Tibial artery (tissue), 4 donors: Measurements from ENCODE around the gene COL25A1.

Source experiments
- DNase-seq, 2 donors: peaks; one replicate each; pipeline ENCODE4 v3.0.0-alpha.2; 2019
- H3K27ac ChIP-seq, 2 donors: fragments of 200-600 bp; sonication (generic) in 1 of 2; 1 replicate in 1 of 2; 2 replicates in 1 of 2; pipeline ENCODE4 v1.5.1; 2018 to 2019; ENCODE audit warnings: mild to moderate bottlenecking in 1 of 2
- H3K27me3 ChIP-seq, 2 donors: fragments of 200-600 bp; sonication (generic) in 1 of 2; one replicate each; pipeline versions ENCODE4 v1.5.1 to v1.6.0; 2016 to 2019
- H3K36me3 ChIP-seq, 3 donors: fragments of 200-600 bp; sonication (generic) in 2 of 3; one replicate each; pipeline ENCODE4 v1.5.1; 2016 to 2019; ENCODE audit warnings: mild to moderate bottlenecking in 2 of 3
- H3K4me1 ChIP-seq, 4 donors: fragments of 200-600 bp; sonication (generic) in 2 of 4; 1 replicate in 3 of 4; 2 replicates in 1 of 4; pipeline ENCODE4 v1.5.1; 2016 to 2019
- H3K4me3 ChIP-seq, 2 donors: fragments of 200-600 bp; sonication (generic) in 1 of 2; 1 replicate in 1 of 2; 2 replicates in 1 of 2; pipeline ENCODE4 v1.5.1; 2018 to 2019; ENCODE audit warnings: mild to moderate bottlenecking in 2 of 2
- H3K9me3 ChIP-seq, 3 donors: fragments of 200-600 bp; sonication (generic) in 1 of 3; one replicate each; pipeline ENCODE4 v1.5.1; 2016 to 2019
- CTCF ChIP-seq, 2 experiments: fragments of 200-600 bp in 1 of 2; fragments of 450-650 bp in 1 of 2; IDR thresholded peaks; one replicate each; pipeline ENCODE4 v1.5.1; 2017 to 2019; ENCODE audit warnings: antibody characterized with exemption in 2 of 2, mild to moderate bottlenecking in 1 of 2, moderate library complexity in 1 of 2
- intact Hi-C: fragments of 100-400 bp; cut with DNase I; formaldehyde crosslinking; loops from one replicate; pipeline ENCODE4 v1.15.0; 2023; ENCODE audit warnings: low total_unique reads

COL25A1 gene

GRCh38 chr4:108950158-108950915, 352.1 kb downstream of the COL25A1 start:
- Histone ChIP-seq H3K27me3 (no peaks in the 10 kb centered on the region), H3K4me3 (no peak overlapping the region), H3K36me3 (no peaks in the 10 kb centered on the region), H3K4me1 (no peaks in the 10 kb centered on the region), H3K9me3 (no peaks in the 10 kb centered on the region), H3K27ac (no peak overlapping the region)
- intact Hi-C loops, result no loop called here
- TF ChIP-seq CTCF (IDR thresholded peaks at IDR 0.05), result no peak
- no peak for DNase-seq

DNA sequence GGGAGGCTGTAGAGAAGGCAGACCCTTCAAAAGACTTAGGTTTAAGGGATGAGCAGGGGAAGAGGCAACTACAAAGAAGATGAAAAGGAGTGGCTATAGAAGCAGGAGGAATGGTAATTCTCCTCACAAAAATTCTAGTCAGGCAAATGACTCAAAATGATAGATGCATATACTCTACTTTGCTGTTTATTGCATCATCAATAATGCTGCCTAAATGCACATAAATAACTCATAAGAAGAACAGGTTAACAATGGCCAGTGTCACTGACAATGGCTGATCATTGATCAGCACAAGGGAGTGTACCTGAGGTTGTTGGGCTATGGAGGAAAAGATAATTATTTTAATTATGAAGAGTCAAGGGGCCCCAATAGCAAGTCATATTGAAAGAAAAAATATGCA, 354.9 kb downstream of the COL25A1 start:
- Histone ChIP-seq H3K36me3 (no peaks in the 10 kb centered on the region), H3K27ac (no peak overlapping the region), H3K27me3 (no peaks in the 10 kb centered on the region), H3K9me3 (no peaks in the 10 kb centered on the region), H3K4me3 (no peak overlapping the region), H3K4me1 (no peaks in the 10 kb centered on the region)
- intact Hi-C loops, result no loop called here
- no peak for TF ChIP-seq CTCF (IDR thresholded peaks at IDR 0.05)
- no peak for DNase-seq

- Histone ChIP-seq H3K4me1 (no peaks in the 10 kb centered on the region), H3K4me3 (no peak overlapping the region), H3K36me3 (no peaks in the 10 kb centered on the region), H3K9me3 (no peaks in the 10 kb centered on the region), H3K27ac (no peak overlapping the region), H3K27me3 (no peaks in the 10 kb centered on the region)
- intact Hi-C loops, result no loop called here
- TF ChIP-seq CTCF (IDR thresholded peaks at IDR 0.05), result no peak
- no peak for DNase-seq
Measured at GRCh38 chr4:108946237-108946636, 356.2 kb downstream of the COL25A1 start.

DNA sequence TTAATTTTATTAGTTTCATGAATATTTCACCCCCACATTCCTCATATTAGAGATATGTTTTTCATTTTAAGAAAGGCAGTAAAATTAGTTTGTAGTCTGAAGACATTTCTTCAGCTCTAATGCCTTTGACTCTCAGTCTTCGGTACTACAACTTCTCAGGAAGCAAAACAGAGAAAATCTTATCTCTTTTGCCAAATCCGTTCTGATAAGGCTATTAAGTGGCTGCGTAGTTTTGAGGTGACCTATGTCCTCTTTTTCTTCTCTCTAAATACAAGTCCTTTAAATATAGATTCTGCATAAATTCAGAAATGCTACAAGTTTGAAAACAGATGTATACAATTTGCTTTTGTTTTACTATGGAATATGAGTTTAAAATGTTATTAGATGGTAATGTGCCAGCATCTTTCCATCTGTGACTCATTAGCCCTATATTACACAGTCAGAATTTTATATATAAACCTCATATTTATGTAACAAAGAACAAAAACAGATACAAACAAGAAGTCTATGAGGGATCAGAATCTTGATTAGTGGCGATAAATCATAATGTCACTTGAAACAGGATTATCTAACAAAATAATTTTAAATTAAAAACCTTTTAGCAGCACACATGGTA, 358.4 kb downstream of the COL25A1 start:
- Histone ChIP-seq H3K36me3 (no peaks in the 10 kb centered on the region), H3K27me3 (no peaks in the 10 kb centered on the region), H3K9me3 (no peaks in the 10 kb centered on the region), H3K4me3 (no peak overlapping the region), H3K4me1 (no peaks in the 10 kb centered on the region), H3K27ac (no peak overlapping the region)
- intact Hi-C loops, result no loop called here
- no peak for DNase-seq
- TF ChIP-seq CTCF (IDR thresholded peaks at IDR 0.05), result no peak

DNA sequence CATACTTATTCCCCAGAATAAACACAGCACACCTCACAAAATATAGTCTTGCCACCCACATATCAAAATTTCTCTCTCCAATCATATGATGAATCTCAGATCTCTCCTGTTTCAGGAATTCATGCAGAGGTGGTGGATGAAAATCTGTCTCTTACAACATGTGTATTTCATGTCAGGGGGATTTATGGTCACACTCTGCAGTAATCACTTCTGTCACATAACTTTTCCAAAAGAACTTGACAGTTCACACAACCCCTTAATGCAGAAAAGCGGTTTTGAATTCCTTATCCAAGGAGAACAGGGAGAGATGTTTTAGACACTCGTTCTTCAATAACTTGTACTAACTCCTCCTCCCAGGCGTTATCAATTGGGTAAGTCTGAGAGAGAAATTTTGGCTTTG, 359.1 kb downstream of the COL25A1 start:
- no peak overlapping the region for H3K4me3 ChIP-seq
- no peaks in the 10 kb centered on the region for H3K9me3 ChIP-seq
- H3K27me3 ChIP-seq, result no peaks in the 10 kb centered on the region
- H3K36me3 ChIP-seq, result no peaks in the 10 kb centered on the region
- no peak for DNase-seq
- no peak overlapping the region for H3K27ac ChIP-seq
- no peaks in the 10 kb centered on the region for H3K4me1 ChIP-seq
- intact Hi-C loops, result no loop called here
- TF ChIP-seq CTCF (IDR thresholded peaks at IDR 0.05), result no peak
